Raji (cell line): ENCODE results near the gene KCNIP3.

Experiments
- POLR2A ChIP-seq: IDR thresholded peaks from 2 replicates; pipeline ENCODE4 v1.6.1; 2011; ENCODE audit warnings: low read depth, low read length, control low read depth; ENCODE audit not compliant: insufficient read depth

The KCNIP3 gene

GRCh38 chr2:95272299-95272751 is 24.8 kb upstream of the KCNIP3 start:
- no peak for TF ChIP-seq POLR2A

GRCh38 chr2:95272781-95273180 is 24.4 kb upstream of the KCNIP3 start:
- no peak for TF ChIP-seq POLR2A

GRCh38 chr2:95273566-95274290 is 23.4 kb upstream of the KCNIP3 start:
- no peak for TF ChIP-seq POLR2A

GRCh38 chr2:95274291-95275150 is 22.6 kb upstream of the KCNIP3 start, which contains the start of gene PROM2:
Gene PROM2, plus strand, starts transcription at chr2:95274449. Its CDS starts 137 bp downstream, at chr2:95274586.
- TF ChIP-seq POLR2A: no peak

GRCh38 chr2:95275151-95275515 is 22.0 kb upstream of the KCNIP3 start:
- TF ChIP-seq POLR2A: no peak

GRCh38 chr2:95275601-95276243 is 21.4 kb upstream of the KCNIP3 start:
- TF ChIP-seq POLR2A: no peak

- no peak for TF ChIP-seq POLR2A
Measured at GRCh38 chr2:95276244-95276887, 20.8 kb upstream of the KCNIP3 start.

- TF ChIP-seq POLR2A: no peak
Measured at GRCh38 chr2:95276888-95277245, 20.3 kb upstream of the KCNIP3 start.

GRCh38 chr2:95277246-95277906 is 19.8 kb upstream of the KCNIP3 start:
- TF ChIP-seq POLR2A: no peak

- TF ChIP-seq POLR2A: no peak
Measured at GRCh38 chr2:95278051-95278471, 19.1 kb upstream of the KCNIP3 start.

GRCh38 chr2:95278637-95279225 is 18.4 kb upstream of the KCNIP3 start:
- no peak for TF ChIP-seq POLR2A

GRCh38 chr2:95279435-95280035 is 17.6 kb upstream of the KCNIP3 start:
- TF ChIP-seq POLR2A: no peak

- TF ChIP-seq POLR2A: no peak
Measured at GRCh38 chr2:95281071-95281470, 16.1 kb upstream of the KCNIP3 start.

GRCh38 chr2:95281786-95282185 is 15.4 kb upstream of the KCNIP3 start:
- TF ChIP-seq POLR2A: no peak
